Jurkat, Clone E6-1 (cell line): ENCODE measurements around the gene MUCL3. TPM values are rescaled to one million over a fixed set of nuclear protein-coding genes. Genes with fewer than 3 reads are reported as not detected.
A peak's percentile ranks its signal among the peaks of the same experiment; 100 is the strongest.
"Not testable (repeated sequence)": the region's sequence is repeated elsewhere in the genome, so short reads cannot be mapped to it uniquely, and the experiment has no call there.

Source experiments
- DNase-seq: peaks from one replicate; pipeline ENCODE4 v3.0.0-alpha.2; 2011; ENCODE audit warnings: low read depth, low spot score
- H3K4me3 ChIP-seq: 2 replicates; pipeline ENCODE4 v1.5.1; 2011; ENCODE audit warnings: mild to moderate bottlenecking, low read length, control low read depth, moderate library complexity
- polyA plus RNA-seq: library from polyadenylated mRNA; unstranded; fragments of >200 nt; gene quantifications from one replicate; pipeline ENCODE4 v1.2.1, GENCODE V29; 2012; ENCODE audit warnings: missing spikeins; ENCODE audit not compliant: insufficient read length, insufficient read depth

Gene MUCL3
- polyA plus RNA-seq: not detected

DNA sequence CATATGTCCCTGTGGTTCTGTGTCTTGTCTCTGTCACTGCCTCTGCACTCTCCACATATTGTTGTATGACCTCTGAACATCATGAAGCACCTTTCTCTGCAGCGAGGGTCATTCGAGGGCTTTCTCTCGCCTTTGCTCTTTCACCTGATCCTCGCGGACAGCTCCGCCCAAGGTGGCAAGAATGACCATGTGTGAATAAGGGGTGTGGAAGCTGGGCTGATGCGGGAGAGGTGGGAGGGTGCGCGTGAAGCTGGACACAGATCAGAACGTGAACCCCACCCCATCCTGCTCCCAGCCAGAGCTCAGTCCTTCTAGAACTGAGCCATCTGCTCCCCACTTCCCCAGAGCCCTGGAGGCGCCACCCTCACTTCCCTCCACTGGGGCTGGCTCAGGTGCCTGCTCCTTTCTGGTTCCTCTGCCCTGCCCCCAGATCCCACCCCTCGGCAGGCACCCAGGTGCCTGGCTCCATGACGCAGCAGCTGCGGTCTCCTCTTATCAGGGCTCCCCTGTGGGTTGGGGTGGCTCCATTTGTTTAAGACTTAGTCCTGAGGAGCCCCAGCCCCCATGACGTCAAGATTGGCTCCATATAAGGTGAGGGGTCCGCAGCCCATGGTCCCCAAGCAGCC lies at the start of gene MUCL3:
TSS of gene MUCL3 (plus strand) at position 613 of the 626 bp plus-strand sequence. CDS start 27 bp downstream, outside the sequence.
- no peak within 1 kb of the TSS for H3K4me3 ChIP-seq
- no peak for DNase-seq

- no peak overlapping the region for H3K4me3 ChIP-seq
- no peak for DNase-seq
Observed at GRCh38 chr6:30891450-30891723, 49.4 kb upstream of the MUCL3 start.

- DNase-seq: no peak
- H3K4me3 ChIP-seq: no peak overlapping the region
Observed at GRCh38 chr6:30891816-30892538, 48.8 kb upstream of the MUCL3 start.

- DNase-seq: no peak
- H3K4me3 ChIP-seq: no peak overlapping the region
Observed at GRCh38 chr6:30893001-30893591, 47.7 kb upstream of the MUCL3 start.

- no peak for DNase-seq
- H3K4me3 ChIP-seq: no peak overlapping the region
Observed at GRCh38 chr6:30893666-30894065, 47.1 kb upstream of the MUCL3 start.

GRCh38 chr6:30894381-30894780 lies 46.4 kb upstream of the MUCL3 start:
- DNase-seq: no peak

GRCh38 chr6:30894935-30895334 lies 45.8 kb upstream of the MUCL3 start:
- H3K4me3 ChIP-seq: no peak overlapping the region
- no peak for DNase-seq

More at GRCh38 chr6:30894381-30894780, 46.4 kb upstream of the MUCL3 start:
- no peak overlapping the region for H3K4me3 ChIP-seq

DNA sequence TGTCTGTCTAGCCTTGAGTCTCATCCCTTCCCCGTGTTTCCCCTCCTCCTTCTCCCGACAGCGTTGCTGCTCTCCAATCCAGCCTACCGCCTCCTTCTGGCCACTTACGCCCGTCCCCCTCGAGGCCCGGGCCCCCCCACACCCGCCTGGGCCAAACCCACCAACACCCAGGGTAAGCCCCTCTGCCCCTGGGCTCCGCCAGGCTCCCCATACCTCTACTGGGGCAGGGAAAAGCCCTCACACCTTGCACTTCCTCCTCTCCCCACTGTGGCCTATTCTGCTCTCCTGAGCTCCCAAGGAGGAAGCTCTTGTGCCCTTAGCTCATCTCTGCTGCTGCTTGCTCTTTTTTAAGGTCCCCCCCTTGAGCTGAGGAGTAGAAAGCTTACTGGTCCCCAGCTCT lies 45.4 kb upstream of the MUCL3 start:
- H3K4me3 ChIP-seq: no peak overlapping the region
- no peak for DNase-seq

DNA sequence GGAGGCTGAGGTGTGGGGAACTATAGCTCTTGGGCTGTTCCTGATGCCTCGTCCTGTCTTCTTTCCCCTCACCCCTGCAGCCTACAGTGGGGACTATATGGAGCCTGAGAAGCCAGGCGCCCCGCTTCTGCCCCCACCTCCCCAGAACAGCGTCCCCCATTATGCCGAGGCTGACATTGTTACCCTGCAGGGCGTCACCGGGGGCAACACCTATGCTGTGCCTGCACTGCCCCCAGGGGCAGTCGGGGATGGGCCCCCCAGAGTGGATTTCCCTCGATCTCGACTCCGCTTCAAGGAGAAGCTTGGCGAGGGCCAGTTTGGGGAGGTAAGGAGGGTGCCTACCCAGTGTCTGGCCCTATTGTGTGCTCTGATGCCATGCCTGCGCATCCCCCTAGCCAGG lies 44.2 kb upstream of the MUCL3 start:
- no peak for DNase-seq
- H3K4me3 ChIP-seq: no peak overlapping the region

DNA sequence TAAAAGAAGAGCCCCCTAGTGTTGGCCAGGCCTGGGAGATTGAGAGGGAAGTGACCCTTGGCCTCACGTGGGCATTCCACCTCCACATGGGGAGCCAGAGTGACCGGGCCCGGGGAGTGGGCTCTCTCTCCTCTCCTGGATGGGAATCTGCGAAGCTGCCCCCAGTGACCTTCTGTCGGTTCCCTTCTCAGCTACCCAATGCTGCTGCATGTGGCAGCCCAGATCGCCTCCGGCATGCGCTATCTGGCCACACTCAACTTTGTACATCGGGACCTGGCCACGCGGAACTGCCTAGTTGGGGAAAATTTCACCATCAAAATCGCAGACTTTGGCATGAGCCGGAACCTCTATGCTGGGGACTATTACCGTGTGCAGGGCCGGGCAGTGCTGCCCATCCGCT lies 42.9 kb upstream of the MUCL3 start:
- no peak for DNase-seq
- H3K4me3 ChIP-seq: no peak overlapping the region

DNA sequence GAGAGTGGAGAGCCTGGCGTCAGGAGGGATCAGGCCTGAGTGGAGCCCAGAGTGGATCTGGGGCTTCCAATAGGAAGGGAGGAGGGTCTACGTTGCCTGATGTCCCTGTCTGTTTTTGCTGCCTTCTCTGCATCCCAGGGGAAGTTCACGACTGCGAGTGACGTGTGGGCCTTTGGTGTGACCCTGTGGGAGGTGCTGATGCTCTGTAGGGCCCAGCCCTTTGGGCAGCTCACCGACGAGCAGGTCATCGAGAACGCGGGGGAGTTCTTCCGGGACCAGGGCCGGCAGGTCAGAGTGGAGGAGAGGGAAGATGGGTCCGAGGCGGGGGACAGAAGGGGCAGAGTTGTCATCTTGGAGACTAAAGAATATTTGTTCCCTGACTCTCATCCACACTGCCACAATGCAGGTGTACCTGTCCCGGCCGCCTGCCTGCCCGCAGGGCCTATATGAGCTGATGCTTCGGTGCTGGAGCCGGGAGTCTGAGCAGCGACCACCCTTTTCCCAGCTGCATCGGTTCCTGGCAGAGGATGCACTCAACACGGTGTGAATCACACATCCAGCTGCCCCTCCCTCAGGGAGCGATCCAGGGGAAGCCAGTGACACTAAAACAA lies 41.9 kb upstream of the MUCL3 start:
- DNase-seq: no peak
- H3K4me3 ChIP-seq: no peak overlapping the region

DNA sequence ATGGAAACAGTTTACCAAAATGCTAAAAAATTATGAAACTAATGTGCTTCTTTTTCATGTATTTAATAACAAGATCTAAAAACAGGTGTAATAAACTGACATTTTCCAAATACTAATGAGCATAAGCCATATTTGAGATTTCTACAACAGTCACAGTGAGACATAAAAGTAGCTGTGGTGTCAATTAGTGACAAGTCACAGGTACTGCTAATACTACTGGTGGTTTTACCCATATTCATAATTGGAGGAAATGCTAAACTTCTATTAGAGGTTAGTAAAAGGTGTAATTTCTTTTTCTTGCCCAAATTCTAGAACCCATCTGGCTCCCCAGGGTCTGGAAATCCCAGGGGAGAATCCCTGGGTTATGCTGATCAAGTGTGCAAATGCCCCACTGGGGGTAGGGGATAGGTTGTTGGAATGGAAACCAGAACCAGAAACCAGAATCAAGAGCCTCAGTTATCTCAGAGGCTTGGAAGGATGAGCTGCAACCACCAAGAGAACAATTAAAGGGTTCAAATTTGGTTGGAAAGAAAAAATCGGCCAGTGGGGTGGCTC lies 39.8 kb upstream of the MUCL3 start:
- DNase-seq: no peak
- H3K4me3 ChIP-seq: no peak overlapping the region

GRCh38 chr6:30901436-30901835 lies 39.3 kb upstream of the MUCL3 start:
- H3K4me3 ChIP-seq: no peak overlapping the region
- DNase-seq: no peak

DNA sequence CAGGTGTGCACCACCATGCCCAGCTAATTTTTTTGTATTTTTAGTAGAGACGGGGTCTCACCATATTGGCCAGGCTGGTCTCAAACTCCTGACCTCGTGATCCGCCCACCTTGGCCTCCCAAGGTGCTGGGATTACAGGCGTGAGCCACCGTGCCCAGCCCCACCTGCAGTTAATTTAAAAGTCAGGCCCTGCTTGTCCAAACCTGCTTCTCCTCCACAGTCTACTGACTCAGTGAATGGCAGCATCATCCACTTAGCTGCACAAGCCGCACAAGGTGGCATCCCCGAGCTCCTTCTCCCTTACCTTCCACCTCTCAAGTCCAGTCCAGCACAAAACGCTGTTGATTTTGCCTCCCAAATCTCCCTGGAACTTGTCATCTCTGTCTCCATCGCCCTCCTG lies 38.6 kb upstream of the MUCL3 start:
- H3K4me3 ChIP-seq, DNase-seq: not testable (repeated sequence)

- no peak for DNase-seq
Observed at GRCh38 chr6:30902709-30903108, 38.1 kb upstream of the MUCL3 start.

DNA sequence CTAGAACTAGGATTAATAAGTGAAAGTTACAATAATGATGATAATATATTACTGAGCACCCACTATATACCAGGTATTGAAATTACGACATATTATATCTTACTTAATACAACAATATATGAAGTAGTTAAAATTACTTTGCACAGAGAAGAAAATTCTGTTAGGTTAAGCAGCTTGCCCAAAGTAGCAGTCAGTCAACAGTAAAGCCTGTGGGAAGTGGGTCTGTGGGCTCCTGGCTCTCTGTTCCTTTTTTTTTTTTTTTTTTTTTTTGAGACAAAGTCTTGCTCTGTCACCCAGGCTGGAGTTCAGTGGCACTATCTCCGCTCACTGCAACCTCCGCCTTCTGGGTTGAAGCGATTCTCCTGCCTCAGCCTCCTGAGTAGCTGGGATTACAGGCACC lies 37.5 kb upstream of the MUCL3 start:
- no peak overlapping the region for H3K4me3 ChIP-seq

More at GRCh38 chr6:30902709-30903108, 38.1 kb upstream of the MUCL3 start:
- H3K4me3 ChIP-seq: no peak overlapping the region

GRCh38 chr6:30907290-30907757 lies 33.4 kb upstream of the MUCL3 start:
- H3K4me3 ChIP-seq: peak overlapping the region; percentile 94
- DNase-seq: not testable (repeated sequence)

More for the DNA sequence above, 37.5 kb upstream of the MUCL3 start:
- no peak for DNase-seq

DNA sequence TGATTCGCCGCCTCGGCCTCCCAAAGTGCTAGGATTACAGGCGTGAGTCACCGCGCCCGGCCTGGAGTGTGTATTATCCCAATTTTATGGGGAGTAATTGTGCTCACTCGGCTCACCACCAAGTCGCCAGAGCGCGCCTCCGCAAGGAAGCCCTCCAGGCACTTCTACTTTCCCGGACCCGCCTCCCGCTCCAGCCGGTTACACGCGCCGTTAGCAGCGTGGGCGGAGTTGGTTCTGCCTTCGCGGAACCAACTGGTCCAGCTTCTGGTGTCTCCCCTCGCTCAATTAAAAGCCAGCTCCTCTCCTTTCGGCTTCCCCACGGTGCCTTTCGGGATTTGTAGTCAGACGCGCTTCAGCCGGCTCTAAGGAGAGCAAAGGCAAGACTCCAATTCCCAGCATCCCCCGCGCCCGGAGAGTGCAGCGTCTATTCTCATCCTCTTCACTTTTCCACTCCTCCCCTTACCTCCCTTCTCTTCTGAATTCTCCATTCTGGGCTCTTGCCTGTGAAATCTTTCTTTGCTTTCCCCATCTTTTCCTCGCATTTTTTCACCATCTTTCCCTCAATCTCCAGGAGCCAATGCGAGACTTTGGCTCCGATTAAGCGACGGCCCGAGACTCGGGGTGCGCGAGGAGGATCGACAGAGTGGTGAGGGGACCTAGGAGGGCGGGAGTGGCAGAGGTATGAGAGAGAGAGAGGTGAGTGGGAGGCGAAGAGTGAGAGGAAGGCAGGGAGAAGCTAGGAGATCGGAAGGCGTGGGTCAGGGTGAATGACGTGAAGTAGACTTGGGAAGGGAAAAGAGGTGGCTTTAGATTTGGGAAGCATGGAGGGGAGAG lies 32.8 kb upstream of the MUCL3 start, which contains the start of gene GTF2H4:
TSS of gene GTF2H4 (plus strand) at position 450 of the 834 bp plus-strand sequence.
- DNase-seq: peak; percentile 98
- H3K4me3 ChIP-seq: peak within 1 kb of the TSS; percentile 94

DNA sequence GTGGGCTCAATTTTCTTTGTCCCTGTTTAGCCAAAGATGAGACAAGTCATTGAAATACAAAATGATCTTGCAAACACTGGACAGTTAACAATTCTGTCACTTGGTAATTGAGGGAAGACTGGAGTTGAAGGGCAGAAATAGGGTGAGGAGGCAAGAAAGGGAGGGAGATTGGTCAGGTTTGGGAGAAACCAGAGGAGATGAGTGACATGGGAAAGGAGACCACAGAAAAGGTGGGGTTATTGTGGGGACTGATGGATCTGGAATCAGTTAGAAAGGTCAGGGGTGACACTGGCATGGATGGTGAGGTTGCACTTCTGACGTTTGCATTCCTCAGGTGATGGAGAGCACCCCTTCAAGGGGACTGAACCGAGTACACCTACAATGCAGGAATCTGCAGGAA lies 32.1 kb upstream of the MUCL3 start:
- H3K4me3 ChIP-seq: peak overlapping the region; percentile 94
- no peak for DNase-seq
